SK-N-SH (cell line): Measurements from ENCODE around the gene FCHSD2. TPM values are rescaled to one million over a fixed set of nuclear protein-coding genes. Genes with fewer than 3 reads are reported as not detected.

Experiments used
- CTCF ChIA-PET: fragments of 300-600, 350-600 bp; formaldehyde crosslinking; extraction: SDS; loops from one replicate; lab custom pipeline; 2021; lab: Yijun Ruan, JAX
- POLR2A ChIA-PET: fragments of 350-600 bp; sonication (Branson Sonifier 250); formaldehyde crosslinking; extraction: SDS; loops from one replicate; lab custom pipeline; 2020; ENCODE audit warnings: antibody characterized with exemption, inconsistent platforms; lab: Yijun Ruan, JAX
- DNase-seq: peaks from one replicate; pipeline ENCODE4 v3.0.0; 2012
- H2AFZ ChIP-seq: fragments of 200-600 bp; sonication (generic); 2 replicates; pipeline ENCODE4 v1.8.1; 2016; ENCODE audit warnings: antibody characterized with exemption, mild to moderate bottlenecking, low read depth
- H3F3A ChIP-seq: fragments of 200-600 bp; sonication (generic); replicated peaks from 2 replicates; pipeline ENCODE3; 2016; ENCODE audit warnings: antibody characterized with exemption, mild to moderate bottlenecking; ENCODE audit not compliant: insufficient read depth
- H3K27ac ChIP-seq, 2 experiments: fragments of 200-500 bp in 1 of 2; fragments of 200-600 bp in 1 of 2; sonication (Bioruptor generic) in 1 of 2; sonication (generic), shearing (Covaris generic) in 1 of 2; 2 replicates each; pipeline versions ENCODE4 v1.5.1 to v1.6.1; 2014 to 2016; ENCODE audit warnings: low read depth in 2 of 2, inconsistent platforms in 1 of 2, low read length in 1 of 2, mild to moderate bottlenecking in 1 of 2, mixed read lengths in 1 of 2
- H3K27me3 ChIP-seq: fragments of 200-600 bp; sonication (generic), shearing (Covaris generic); 2 replicates; pipeline ENCODE4 v1.6.1; 2016; ENCODE audit warnings: mixed run types; ENCODE audit not compliant: insufficient read depth
- H3K36me3 ChIP-seq, 2 experiments: fragments of 200-500 bp in 1 of 2; fragments of 200-600 bp in 1 of 2; sonication (Bioruptor generic) in 1 of 2; sonication (generic) in 1 of 2; replicated peaks in 1 of 2; 2 replicates each; pipeline versions ENCODE3 to v1.5.1; 2014 to 2016; ENCODE audit warnings: low read length in 1 of 2, mild to moderate bottlenecking in 1 of 2; ENCODE audit not compliant: insufficient read depth in 2 of 2, control insufficient read depth in 1 of 2
- H3K4me1 ChIP-seq, 2 experiments: fragments of 200-500 bp in 1 of 2; fragments of 200-600 bp in 1 of 2; sonication (Bioruptor generic) in 1 of 2; sonication (generic), shearing (Covaris generic) in 1 of 2; 2 replicates each; pipeline versions ENCODE4 v1.5.1 to v1.6.1; 2014 to 2016; ENCODE audit warnings: low read depth in 1 of 2, low read length in 1 of 2, mixed run types in 1 of 2; ENCODE audit not compliant: insufficient read depth in 2 of 2, control insufficient read depth in 1 of 2
- H3K4me2 ChIP-seq: fragments of 200-600 bp; sonication (generic), shearing (Covaris generic); 2 replicates; pipeline ENCODE4 v1.6.1; 2017; ENCODE audit warnings: mixed run types
- H3K4me3 ChIP-seq, 2 experiments: fragments of 200-500 bp in 1 of 2; fragments of 200-600 bp in 1 of 2; sonication (Bioruptor generic) in 1 of 2; sonication (generic), shearing (Covaris generic) in 1 of 2; 2 replicates each; pipeline versions ENCODE4 v1.5.1 to v1.8.1; 2014 to 2016; ENCODE audit warnings: low read depth in 2 of 2, inconsistent platforms in 1 of 2, low read length in 1 of 2, mild to moderate bottlenecking in 1 of 2, mixed read lengths in 1 of 2, moderate library complexity in 1 of 2
- H3K79me2 ChIP-seq: fragments of 200-600 bp; sonication (generic); 2 replicates; pipeline ENCODE4 v1.8.1; 2017; ENCODE audit warnings: mild to moderate bottlenecking; ENCODE audit not compliant: insufficient read depth
- H3K9ac ChIP-seq: fragments of 200-600 bp; sonication (generic); 2 replicates; pipeline ENCODE4 v1.6.1; 2017; ENCODE audit warnings: mixed run types
- H3K9me2 ChIP-seq: fragments of 200-600 bp; sonication (generic); 2 replicates; pipeline ENCODE4 v1.6.1; 2017; ENCODE audit warnings: mixed run types
- H3K9me3 ChIP-seq: fragments of 200-600 bp; sonication (generic); 2 replicates; pipeline ENCODE4 v1.6.1; 2017; ENCODE audit warnings: mixed run types, mild to moderate bottlenecking, moderate library complexity
- H4K20me1 ChIP-seq: fragments of 200-600 bp; sonication (generic); 2 replicates; pipeline ENCODE4 v1.6.1; 2017; ENCODE audit warnings: mild to moderate bottlenecking, mixed run types; ENCODE audit not compliant: insufficient read depth
- CHD2 ChIP-seq: fragments of 150-350 bp; IDR thresholded peaks from 2 replicates; pipeline ENCODE4 v1.6.1; 2018; ENCODE audit warnings: low read length; ENCODE audit not compliant: partially characterized antibody
- GATA2 ChIP-seq: sonication (generic); formaldehyde crosslinking; IDR thresholded peaks from 2 replicates; pipeline ENCODE4 v1.5.0; 2020; ENCODE audit warnings: mild to moderate bottlenecking, missing genetic modification reagents
- IRF3 ChIP-seq: fragments of 150-350 bp; IDR thresholded peaks from 2 replicates; pipeline ENCODE4 v1.6.1; 2016; ENCODE audit warnings: mild to moderate bottlenecking, low read depth, low read length
- MXI1 ChIP-seq: IDR thresholded peaks from 2 replicates; pipeline ENCODE4 v1.6.1; 2012; ENCODE audit warnings: mild to moderate bottlenecking, low read depth, low read length, improper control_type of control experiment
- PBX3 ChIP-seq: IDR thresholded peaks from 2 replicates; pipeline ENCODE4; 2012
- RCOR1 ChIP-seq: fragments of 150-350 bp; IDR thresholded peaks from 2 replicates; pipeline ENCODE4 v1.6.1; 2017; ENCODE audit warnings: antibody characterized with exemption, low read length
- REST ChIP-seq: IDR thresholded peaks from 2 replicates; pipeline ENCODE4 v1.6.1; 2012; ENCODE audit warnings: mild to moderate bottlenecking, low read depth, low read length, moderate library complexity
- RFX5 ChIP-seq: IDR thresholded peaks from 2 replicates; pipeline ENCODE4 v1.6.1; 2012; ENCODE audit warnings: mild to moderate bottlenecking, improper control_type of control experiment, low read length
- SMC3 ChIP-seq: IDR thresholded peaks from 2 replicates; pipeline ENCODE4 v1.6.1; 2012; ENCODE audit warnings: low read depth, low read length, improper control_type of control experiment
- TAF1 ChIP-seq: IDR thresholded peaks from 2 replicates; pipeline ENCODE4 v1.6.1; 2012; ENCODE audit warnings: low read depth, mild to moderate bottlenecking, low read length, moderate library complexity, borderline replicate concordance
- TCF12 ChIP-seq: IDR thresholded peaks from 2 replicates; pipeline ENCODE4 v1.4.0; 2012
- TEAD4 ChIP-seq: IDR thresholded peaks from 2 replicates; pipeline ENCODE4 v1.4.0; 2012; ENCODE audit warnings: mild to moderate bottlenecking, borderline replicate concordance; ENCODE audit not compliant: insufficient read depth
- WGBS: methylation state at CpG from one replicate; pipeline ENCODE4 v1.1.6; 2017; ENCODE audit warnings: low lambda C conversion rate; 5-methylcytosine and 5-hydroxymethylcytosine counted together
- polyA plus RNA-seq, 3 experiments: library from polyadenylated mRNA; depleted of rRNA; stranded (reverse); fragments of >200 nt; gene quantifications; 2 replicates each; pipeline ENCODE4 v1.2.3, GENCODE V29; 2012

FCHSD2 gene
- polyA plus RNA-seq, 1 of the 3 experiments (the other 2 are of a cell fraction): 10.4 TPM

GRCh38 chr11:72996959-72997358, 145.2 kb downstream of the FCHSD2 start:
- Histone ChIP-seq H3K27ac (no peak overlapping the region), H2AFZ (no peak overlapping the region)
- TF ChIP-seq TEAD4 (no peak), GATA2 (no peak), SMC3 (no peak)
- TF ChIP-seq, all 33 proteins: peak for 0
- Histone ChIP-seq H3K79me2 (peaks cover 9% of the 10 kb centered on the region), H3K9me2 (no peaks in the 10 kb centered on the region), H3K27me3 (no peaks in the 10 kb centered on the region), H3K4me2 (no peak overlapping the region), H3K9me3 (no peaks in the 10 kb centered on the region), H3K36me3 (peaks cover 0 to 9% of the 10 kb centered on the region in 2 experiments), H3K9ac (no peak overlapping the region), H3K4me3 (no peak overlapping the region), H3K4me1 (no peaks in the 10 kb centered on the region; a peak in 1 of 4 replicates), H4K20me1 (0 out of 2 replicates have a peak, but pooled peaks cover 5% of the 10 kb centered on the region), H3F3A (no peaks in the 10 kb centered on the region)
- CTCF ChIA-PET: interaction anchor here (1.1 kb wide), 1 partner anchor 10 kb away, joined by 3 read pairs; no protein-coding TSS in a partner anchor
- POLR2A ChIA-PET: no interaction called here
- WGBS: 81% methylated on average over 3 of the region's 3 CpGs
- no peak for DNase-seq

- H3K27ac ChIP-seq: no peak overlapping the region
- H3K9ac ChIP-seq: no peak overlapping the region
- peaks cover 0 to 5% of the 10 kb centered on the region in 2 experiments; a peak in 2 of 4 replicates for H3K4me1 ChIP-seq
- peaks cover 4 to 32% of the 10 kb centered on the region in 2 experiments for H3K36me3 ChIP-seq
- no peak for DNase-seq
- peaks cover 26% of the 10 kb centered on the region for H3K79me2 ChIP-seq
- POLR2A ChIA-PET: no interaction called here
- TF ChIP-seq CHD2 (no peak), PBX3 (no peak), TAF1 (no peak), IRF3 (no peak), GATA2 (no peak), MXI1 (no peak), REST (no peak), RCOR1 (no peak), TCF12 (no peak), RFX5 (no peak)
- H3K4me3 ChIP-seq: no peak overlapping the region
- 0 out of 2 replicates have a peak, but pooled peaks cover 4% of the 10 kb centered on the region for H4K20me1 ChIP-seq
- 0% methylated on average over 1 of the region's 1 CpG for WGBS
- no peaks in the 10 kb centered on the region for H3K27me3 ChIP-seq
- no peaks in the 10 kb centered on the region for H3F3A ChIP-seq
- H3K9me2 ChIP-seq: no peaks in the 10 kb centered on the region
- H2AFZ ChIP-seq: no peak overlapping the region
- H3K4me2 ChIP-seq: no peak overlapping the region
- no peaks in the 10 kb centered on the region for H3K9me3 ChIP-seq
- CTCF ChIA-PET: interaction anchor here (0.6 kb wide), 1 partner anchor 145 kb away, joined by 3 read pairs; no protein-coding TSS in a partner anchor
These were observed 152.4 kb downstream of the FCHSD2 start for GRCh38 chr11:72989727-72990126.
